ENCODE measurements around the gene ERFL. TPM values are rescaled to one million over a fixed set of nuclear protein-coding genes. Genes with fewer than 3 reads are reported as not detected.
A peak's percentile ranks its signal among the peaks of the same experiment; 100 is the strongest.

ERFL gene
- polyA plus RNA-seq, result 0.24 TPM
- long read RNA-seq, donor 1, result 0 reads
- long read RNA-seq, donor 2, result 0 reads
- long read RNA-seq, donor 3, result 0 reads
- long read RNA-seq, donor 4, result 0 reads
- long read RNA-seq, donor 5, result 0 reads
- long read RNA-seq, donor 6, result 0 reads
- long read RNA-seq, donor 7, result 0 reads
- long read RNA-seq, donor 8, result 0 reads
- long read RNA-seq, donor 9, result 0 reads
- long read RNA-seq, donor 10, result 0 reads
- long read RNA-seq, donor 11, result 0 reads

- Histone ChIP-seq H3K9me3 (ENCODE audit: control insufficient read depth, low read depth, low read length) (peaks cover 4% of the 10 kb centered on the region), H3K4me3 (ENCODE audit: low read length) (no peak within 1 kb of the TSS), H3K4me1 (ENCODE audit: control insufficient read depth, insufficient read depth, low read length) (peaks cover 9% of the 10 kb centered on the region), H3K27ac (ENCODE audit: low read length) (no peak within 1 kb of the TSS), H3K27me3 (ENCODE audit: control insufficient read depth, insufficient read depth, low read length) (peaks cover 93% of the 10 kb centered on the region), H3K36me3 (ENCODE audit: control insufficient read depth, insufficient read depth, low read length) (no peaks in the 10 kb centered on the region)
- peak in 1 of 2 donors; percentile 32 for DNase-seq
- WGBS (ENCODE audit: insufficient coverage, low lambda C conversion rate), result 4% methylated on average over 5 of the region's 49 CpGs
These were observed at the start of gene ERFL for GRCh38 chr19:41928221-41928683. Gene ERFL (minus strand): TSS chr19:41928449. CDS start chr19:41912919, 15,530 bp downstream.

DNA sequence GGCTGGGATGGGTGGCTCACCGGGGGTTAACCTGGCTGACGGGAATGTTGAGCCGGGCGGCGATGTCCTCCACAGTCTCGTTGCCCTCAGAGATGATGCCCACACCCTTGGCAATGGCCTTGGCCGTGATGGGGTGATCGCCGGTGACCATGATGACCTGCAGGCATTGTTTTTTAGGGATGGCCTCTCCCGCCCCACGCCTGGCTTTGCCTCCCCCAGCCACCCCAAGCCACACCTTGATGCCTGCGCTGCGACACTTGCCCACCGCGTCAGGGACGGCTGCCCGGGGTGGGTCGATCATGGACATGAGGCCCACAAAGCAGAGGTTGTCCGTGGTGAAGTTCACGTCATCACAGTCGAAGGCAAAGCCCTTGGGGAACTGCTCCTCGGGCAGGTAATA, 49.7 kb upstream of the ERFL start:
- WGBS (ENCODE audit: insufficient coverage, low lambda C conversion rate), result no CpG with 5 or more reads among the region's 22 CpGs
- Histone ChIP-seq H3K36me3 (ENCODE audit: control insufficient read depth, insufficient read depth, low read length) (no peaks in the 10 kb centered on the region), H3K4me3 (ENCODE audit: low read length) (no peak overlapping the region), H3K4me1 (ENCODE audit: control insufficient read depth, insufficient read depth, low read length) (no peaks in the 10 kb centered on the region), H3K27ac (ENCODE audit: low read length) (no peak overlapping the region), H3K27me3 (ENCODE audit: control insufficient read depth, insufficient read depth, low read length) (no peaks in the 10 kb centered on the region), H3K9me3 (ENCODE audit: control insufficient read depth, low read depth, low read length) (no peaks in the 10 kb centered on the region)
- no peak for DNase-seq

DNA sequence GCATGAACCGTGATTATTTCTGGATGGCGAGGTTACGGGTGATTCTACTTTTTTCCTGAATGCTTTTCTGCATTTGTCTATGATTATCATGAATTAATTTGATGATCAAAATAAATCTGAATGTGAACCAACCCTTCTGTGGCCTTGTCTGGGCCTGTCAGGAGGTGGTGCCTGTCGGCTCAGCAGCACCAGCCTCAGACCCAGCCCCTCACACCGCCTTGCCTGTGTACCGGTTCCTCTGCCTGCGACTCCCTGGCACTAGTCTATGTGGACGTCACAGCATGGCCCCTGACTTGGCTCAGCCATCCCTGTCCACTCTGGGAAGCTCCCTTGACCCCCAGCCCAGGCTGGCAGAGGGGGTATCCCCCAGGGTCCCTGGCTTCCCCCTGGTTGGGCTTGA, 46.4 kb upstream of the ERFL start:
- Histone ChIP-seq H3K4me3 (ENCODE audit: low read length) (no peak overlapping the region), H3K27ac (ENCODE audit: low read length) (no peak overlapping the region), H3K36me3 (ENCODE audit: control insufficient read depth, insufficient read depth, low read length) (no peaks in the 10 kb centered on the region), H3K4me1 (ENCODE audit: control insufficient read depth, insufficient read depth, low read length) (no peaks in the 10 kb centered on the region), H3K9me3 (ENCODE audit: control insufficient read depth, low read depth, low read length) (no peaks in the 10 kb centered on the region), H3K27me3 (ENCODE audit: control insufficient read depth, insufficient read depth, low read length) (no peaks in the 10 kb centered on the region)
- no peak for DNase-seq
- 93% methylated on average over 2 of the region's 8 CpGs for WGBS (ENCODE audit: insufficient coverage, low lambda C conversion rate)

DNA sequence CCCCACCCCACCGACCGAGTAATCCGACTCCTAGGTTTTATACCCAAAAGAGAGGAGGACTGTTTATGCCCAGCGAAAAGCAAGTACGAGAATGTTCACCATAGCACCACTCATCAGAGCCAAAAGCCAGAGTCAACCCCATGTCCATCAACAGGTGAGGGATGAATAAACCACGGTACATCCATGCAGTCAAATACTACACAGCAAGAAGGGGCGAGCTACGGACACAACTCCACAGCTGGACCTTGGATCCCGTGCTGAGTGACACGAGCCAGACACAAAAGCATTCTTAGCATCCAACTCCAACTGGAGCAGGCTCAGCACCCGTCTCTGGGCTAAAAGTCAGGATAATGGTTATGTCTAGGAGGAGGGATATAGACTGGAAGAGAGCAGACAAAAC, 43.1 kb upstream of the ERFL start:
- Histone ChIP-seq H3K27ac (ENCODE audit: low read length) (no peak overlapping the region), H3K4me3 (ENCODE audit: low read length) (no peak overlapping the region), H3K9me3 (ENCODE audit: control insufficient read depth, low read depth, low read length) (no peaks in the 10 kb centered on the region), H3K36me3 (ENCODE audit: control insufficient read depth, insufficient read depth, low read length) (no peaks in the 10 kb centered on the region), H3K4me1 (ENCODE audit: control insufficient read depth, insufficient read depth, low read length) (peaks cover 8% of the 10 kb centered on the region), H3K27me3 (ENCODE audit: control insufficient read depth, insufficient read depth, low read length) (no peaks in the 10 kb centered on the region)
- no CpG with 5 or more reads among the region's 11 CpGs for WGBS (ENCODE audit: insufficient coverage, low lambda C conversion rate)
- no peak for DNase-seq

GRCh38 chr19:41969772-41970458, 41.7 kb upstream of the ERFL start:
- peaks cover 8% of the 10 kb centered on the region for H3K4me1 ChIP-seq (ENCODE audit: control insufficient read depth, insufficient read depth, low read length)
- no peak overlapping the region for H3K4me3 ChIP-seq (ENCODE audit: low read length)
- H3K9me3 ChIP-seq (ENCODE audit: control insufficient read depth, low read depth, low read length), result no peaks in the 10 kb centered on the region
- no peak for DNase-seq
- no peaks in the 10 kb centered on the region for H3K36me3 ChIP-seq (ENCODE audit: control insufficient read depth, insufficient read depth, low read length)
- H3K27me3 ChIP-seq (ENCODE audit: control insufficient read depth, insufficient read depth, low read length), result no peaks in the 10 kb centered on the region
- no CpG with 5 or more reads among the region's 19 CpGs for WGBS (ENCODE audit: insufficient coverage, low lambda C conversion rate)
- H3K27ac ChIP-seq (ENCODE audit: low read length), result no peak overlapping the region

GRCh38 chr19:41968751-41969595, 40.7 kb upstream of the ERFL start:
- DNase-seq, result peak; percentile 84 to 94
- Histone ChIP-seq H3K4me1 (ENCODE audit: control insufficient read depth, insufficient read depth, low read length) (peaks cover 8% of the 10 kb centered on the region), H3K36me3 (ENCODE audit: control insufficient read depth, insufficient read depth, low read length) (no peaks in the 10 kb centered on the region), H3K9me3 (ENCODE audit: control insufficient read depth, low read depth, low read length) (no peaks in the 10 kb centered on the region), H3K27me3 (ENCODE audit: control insufficient read depth, insufficient read depth, low read length) (no peaks in the 10 kb centered on the region), H3K4me3 (ENCODE audit: low read length) (no peak overlapping the region), H3K27ac (ENCODE audit: low read length) (peak overlapping the region; percentile 31)
- no CpG with 5 or more reads among the region's 28 CpGs for WGBS (ENCODE audit: insufficient coverage, low lambda C conversion rate)

DNA sequence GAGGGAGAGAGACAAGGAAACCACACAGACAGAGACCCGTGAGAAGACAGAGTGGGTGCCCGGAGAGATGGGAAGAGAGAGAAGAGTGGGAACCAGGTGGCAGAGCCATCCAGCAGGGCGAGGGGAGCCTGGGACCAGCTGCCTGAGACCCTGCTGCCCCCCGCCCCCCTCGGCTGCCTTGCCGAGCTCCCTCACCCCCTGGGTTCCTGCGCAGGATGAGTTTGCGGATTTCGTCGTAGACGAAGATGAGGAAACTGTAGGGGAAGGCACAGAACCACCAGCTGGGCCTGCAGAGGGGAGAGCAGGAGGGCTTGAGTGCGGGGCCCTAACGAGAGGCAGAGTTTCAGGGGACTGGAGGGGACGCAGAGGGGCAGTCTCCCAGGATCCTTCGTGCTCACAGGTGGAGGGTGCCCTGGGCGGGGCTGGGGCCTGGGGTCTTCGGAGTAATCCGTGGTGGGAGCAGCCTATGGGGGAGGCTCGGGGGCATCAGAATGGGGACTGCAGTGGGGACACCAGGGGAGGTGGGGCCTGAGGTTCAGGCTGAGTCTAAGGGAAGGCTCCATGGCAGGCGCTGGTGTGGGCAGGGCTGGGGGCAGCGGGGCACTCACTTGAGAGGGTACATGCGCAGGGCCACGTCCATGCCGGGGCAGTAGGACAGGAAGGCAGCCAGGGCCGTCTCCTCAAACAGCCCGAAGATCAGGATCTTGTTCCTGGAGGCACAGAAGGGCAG, 39.0 kb upstream of the ERFL start:
- no peaks in the 10 kb centered on the region for H3K27me3 ChIP-seq (ENCODE audit: control insufficient read depth, insufficient read depth, low read length)
- H3K4me3 ChIP-seq (ENCODE audit: low read length), result no peak overlapping the region
- H3K9me3 ChIP-seq (ENCODE audit: control insufficient read depth, low read depth, low read length), result no peaks in the 10 kb centered on the region
- WGBS (ENCODE audit: insufficient coverage, low lambda C conversion rate), result no CpG with 5 or more reads among the region's 26 CpGs
- peaks cover 8% of the 10 kb centered on the region for H3K4me1 ChIP-seq (ENCODE audit: control insufficient read depth, insufficient read depth, low read length)
- H3K36me3 ChIP-seq (ENCODE audit: control insufficient read depth, insufficient read depth, low read length), result no peaks in the 10 kb centered on the region
- DNase-seq, result no peak
- no peak overlapping the region for H3K27ac ChIP-seq (ENCODE audit: low read length)

DNA sequence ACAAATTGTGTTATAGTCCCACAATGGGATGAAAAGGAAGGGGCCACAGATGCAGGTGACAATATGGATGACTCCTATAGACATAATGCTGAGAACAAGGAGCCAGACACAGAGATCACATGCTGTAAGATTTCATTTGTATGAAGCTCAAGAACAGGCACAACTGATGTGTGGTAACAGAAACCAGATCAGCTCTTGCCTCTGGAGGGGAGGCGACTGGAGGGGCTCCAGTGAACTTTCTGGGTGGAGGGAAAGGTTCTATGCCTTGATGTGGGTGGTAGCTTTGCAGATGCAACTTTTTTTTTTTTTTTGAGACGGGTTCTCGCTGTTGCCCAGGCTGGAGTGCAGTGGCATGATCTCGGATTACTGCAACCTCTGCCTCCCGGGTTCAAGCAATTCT, 36.9 kb upstream of the ERFL start:
- Histone ChIP-seq H3K27me3 (ENCODE audit: control insufficient read depth, insufficient read depth, low read length) (no peaks in the 10 kb centered on the region), H3K4me3 (ENCODE audit: low read length) (no peak overlapping the region), H3K36me3 (ENCODE audit: control insufficient read depth, insufficient read depth, low read length) (no peaks in the 10 kb centered on the region), H3K9me3 (ENCODE audit: control insufficient read depth, low read depth, low read length) (no peaks in the 10 kb centered on the region), H3K4me1 (ENCODE audit: control insufficient read depth, insufficient read depth, low read length) (peaks cover 8% of the 10 kb centered on the region), H3K27ac (ENCODE audit: low read length) (no peak overlapping the region)
- WGBS (ENCODE audit: insufficient coverage, low lambda C conversion rate), result 53% methylated on average over 2 of the region's 5 CpGs
- no peak for DNase-seq

DNA sequence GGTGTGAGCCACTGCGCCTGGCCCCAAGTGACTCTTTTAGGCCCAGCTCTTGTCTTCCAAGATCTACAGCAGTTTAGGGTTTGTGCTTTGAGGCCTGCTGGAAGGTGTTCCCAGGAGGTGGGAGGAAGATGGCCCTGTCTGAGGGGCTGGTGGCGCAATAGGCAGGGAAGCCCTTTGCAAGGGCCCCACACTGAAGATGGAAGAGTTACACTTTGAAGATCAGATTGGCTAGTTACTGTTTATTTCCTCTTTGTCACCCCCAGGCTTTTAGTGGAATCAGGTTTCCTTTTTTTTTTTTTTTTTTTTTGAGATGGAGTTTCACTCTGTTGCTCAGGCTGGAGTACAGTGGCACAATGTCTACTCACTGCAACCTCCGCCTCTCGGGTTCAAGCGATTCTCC, 32.7 kb upstream of the ERFL start:
- no peaks in the 10 kb centered on the region for H3K27me3 ChIP-seq (ENCODE audit: control insufficient read depth, insufficient read depth, low read length)
- peaks cover 13% of the 10 kb centered on the region for H3K4me1 ChIP-seq (ENCODE audit: control insufficient read depth, insufficient read depth, low read length)
- no CpG with 5 or more reads among the region's 5 CpGs for WGBS (ENCODE audit: insufficient coverage, low lambda C conversion rate)
- DNase-seq, result no peak
- peaks cover 3% of the 10 kb centered on the region for H3K36me3 ChIP-seq (ENCODE audit: control insufficient read depth, insufficient read depth, low read length)
- H3K27ac ChIP-seq (ENCODE audit: low read length), result no peak overlapping the region
- peaks cover 3% of the 10 kb centered on the region for H3K9me3 ChIP-seq (ENCODE audit: control insufficient read depth, low read depth, low read length)
- no peak overlapping the region for H3K4me3 ChIP-seq (ENCODE audit: low read length)

Data from large intestine (tissue), 12 donors.